ENCODE results near the gene PKNOX2. TPM values are rescaled to one million over a fixed set of nuclear protein-coding genes. Genes with fewer than 3 reads are reported as not detected.

The PKNOX2 gene
- total and polyA plus RNA-seq, 2 of the 8 experiments (the other 6 are each of a cell fraction or from before 2014, with no cell fraction given): 2.0 TPM

- TF ChIP-seq CHD7 (IDR thresholded peaks at IDR 0.05; ENCODE audit: insufficient replicate concordance, low read length) (no peak), JUND (IDR thresholded peaks at IDR 0.05; ENCODE audit: low read length) (no peak), FOSL1 (IDR thresholded peaks at IDR 0.05; ENCODE audit: insufficient read depth, low read depth, low read length) (no peak), HDAC2 (IDR thresholded peaks at IDR 0.05; ENCODE audit: borderline replicate concordance in 1 of 2, low read depth in 2 of 2, low read length in 2 of 2) (no peak), POLR2AphosphoS5 (IDR thresholded peaks at IDR 0.05; ENCODE audit: low read depth, low read length) (no peak), RFX5 (IDR thresholded peaks at IDR 0.05; ENCODE audit: borderline replicate concordance, low read depth, low read length) (no peak), YY1 (IDR thresholded peaks at IDR 0.05; ENCODE audit: low read depth, low read length) (no peak)
Measured at GRCh38 chr11:125344846-125345420, 180.4 kb downstream of the PKNOX2 start (continued).

Measured in H1 (cell line).